Astrocyte (in vitro differentiated cells and primary cell): ENCODE measurements around the gene C9orf50. TPM values are rescaled to one million over a fixed set of nuclear protein-coding genes. Genes with fewer than 3 reads are reported as not detected.

Experiments
- DNase-seq: peaks from one replicate; pipeline ENCODE4 v3.0.0-alpha.2; 2010; ENCODE audit warnings: low read depth
- FAIRE-seq: peaks from 2 replicates; lab custom pipeline; 2011; peaks lifted over from hg19 to GRCh38; lab: Jason Lieb, UNC
- H2AFZ ChIP-seq: 2 replicates; pipeline ENCODE4 v1.6.0; 2012; ENCODE audit warnings: low read depth, low read length, inconsistent platforms
- H3K27ac ChIP-seq: 2 replicates; pipeline ENCODE4 v1.5.1; 2011; ENCODE audit warnings: low read depth, low read length, inconsistent platforms
- H3K27me3 ChIP-seq: 2 replicates; pipeline ENCODE4 v1.6.0; 2011; ENCODE audit warnings: low read length, inconsistent platforms; ENCODE audit not compliant: insufficient read depth
- H3K36me3 ChIP-seq: 2 replicates; pipeline ENCODE4 v1.5.1; 2011; ENCODE audit warnings: low read length, inconsistent platforms; ENCODE audit not compliant: insufficient read depth
- H3K4me1 ChIP-seq: 2 replicates; pipeline ENCODE4 v1.5.1; 2011; ENCODE audit warnings: low read length, inconsistent platforms; ENCODE audit not compliant: insufficient read depth
- H3K4me2 ChIP-seq: 2 replicates; pipeline ENCODE4 v1.6.0; 2012; ENCODE audit warnings: low read length, inconsistent platforms
- H3K4me3 ChIP-seq: 2 replicates; pipeline ENCODE4 v1.5.1; 2011; ENCODE audit warnings: low read depth, mild to moderate bottlenecking, low read length, inconsistent platforms; ENCODE audit not compliant: insufficient read depth
- H3K79me2 ChIP-seq: 2 replicates; pipeline ENCODE4 v1.6.0; 2012; ENCODE audit warnings: mild to moderate bottlenecking, low read length, inconsistent platforms; ENCODE audit not compliant: insufficient read depth
- H3K9ac ChIP-seq: 2 replicates; pipeline ENCODE4 v1.6.0; 2012; ENCODE audit warnings: mild to moderate bottlenecking, low read length, inconsistent platforms
- H3K9me3 ChIP-seq: 2 replicates; pipeline ENCODE4 v1.5.1; 2012; ENCODE audit warnings: low read depth, mild to moderate bottlenecking, low read length, inconsistent platforms; ENCODE audit not compliant: insufficient read depth
- H4K20me1 ChIP-seq: 2 replicates; pipeline ENCODE4 v1.6.0; 2012; ENCODE audit warnings: low read length, inconsistent platforms; ENCODE audit not compliant: insufficient read depth
- H3K27ac Mint-ChIP-seq: one replicate; pipeline ENCODE4 v1.8.0; 2021; ENCODE audit warnings: mild to moderate bottlenecking, mixed read lengths; ENCODE audit not compliant: unreplicated experiment
- H3K27me3 Mint-ChIP-seq: one replicate; pipeline ENCODE4 v1.8.0; 2021; ENCODE audit warnings: low read depth, mixed read lengths; ENCODE audit not compliant: unreplicated experiment
- H3K36me3 Mint-ChIP-seq: one replicate; pipeline ENCODE4 v1.8.0; 2021; ENCODE audit warnings: low read depth, mixed read lengths; ENCODE audit not compliant: unreplicated experiment
- H3K4me1 Mint-ChIP-seq: one replicate; pipeline ENCODE4 v1.8.0; 2021; ENCODE audit warnings: low read depth, mixed read lengths; ENCODE audit not compliant: unreplicated experiment
- H3K4me3 Mint-ChIP-seq: one replicate; pipeline ENCODE4 v1.8.0; 2021; ENCODE audit warnings: mild to moderate bottlenecking, moderate library complexity, mixed read lengths; ENCODE audit not compliant: unreplicated experiment
- H3K9me3 Mint-ChIP-seq: one replicate; pipeline ENCODE4 v1.8.0; 2021; ENCODE audit warnings: mild to moderate bottlenecking, mixed read lengths; ENCODE audit not compliant: unreplicated experiment
- CTCF ChIP-seq: IDR thresholded peaks from 2 replicates; pipeline ENCODE4 v1.5.1; 2011; ENCODE audit warnings: low read depth, mild to moderate bottlenecking, inconsistent platforms, low read length, moderate library complexity; ENCODE audit not compliant: insufficient read depth
- EZH2 ChIP-seq: IDR thresholded peaks from 2 replicates; pipeline ENCODE4 v1.6.1; 2012; ENCODE audit warnings: mild to moderate bottlenecking, low read length, inconsistent platforms; ENCODE audit not compliant: insufficient read depth
- total RNA-seq: library from RNA; stranded (reverse); gene quantifications from 2 replicates; pipeline ENCODE4 v1.2.1, GENCODE V29; 2021

The C9orf50 gene
- total RNA-seq, 1 donor from 2014 or later = 0.41 TPM

- H3K4me3 Mint-ChIP-seq = peak overlapping the region; percentile 60
- H3K79me2 ChIP-seq = no peaks in the 10 kb centered on the region
- no peaks in the 10 kb centered on the region for H3K9me3 ChIP-seq
- peaks cover 18% of the 10 kb centered on the region for H3K4me1 ChIP-seq
- H3K27ac Mint-ChIP-seq = peak overlapping the region; percentile 88
- H4K20me1 ChIP-seq = no peaks in the 10 kb centered on the region
- H3K4me2 ChIP-seq = peak overlapping the region; percentile 89
- H3K36me3 Mint-ChIP-seq = no peaks in the 10 kb centered on the region
- H3K4me1 Mint-ChIP-seq = peaks cover 12% of the 10 kb centered on the region
- peak overlapping the region; percentile 81 for H3K9ac ChIP-seq
- no peaks in the 10 kb centered on the region for H3K27me3 ChIP-seq
- H2AFZ ChIP-seq = peak overlapping the region; percentile 85
- peak overlapping the region; percentile 22 for H3K27ac ChIP-seq
- H3K9me3 Mint-ChIP-seq = no peaks in the 10 kb centered on the region
- no peak for FAIRE-seq
- H3K27me3 Mint-ChIP-seq = peaks cover 9% of the 10 kb centered on the region
- H3K36me3 ChIP-seq = no peaks in the 10 kb centered on the region
- DNase-seq = peak; percentile 52
- TF ChIP-seq CTCF = no peak
- no peak for TF ChIP-seq EZH2
- H3K4me3 ChIP-seq = peak overlapping the region; percentile 56
Measured at GRCh38 chr9:129597355-129598088, 23.4 kb downstream of the C9orf50 start.

- peak overlapping the region; percentile 69 for H3K4me3 Mint-ChIP-seq
- H2AFZ ChIP-seq = peak overlapping the region; percentile 72
- DNase-seq = peak; percentile 72
Measured at GRCh38 chr9:129596541-129597331, 24.2 kb downstream of the C9orf50 start.

More at GRCh38 chr9:129596541-129597331, 24.2 kb downstream of the C9orf50 start:
- Histone ChIP-seq H3K4me1 (peaks cover 18% of the 10 kb centered on the region), H3K9me3 (no peaks in the 10 kb centered on the region), H4K20me1 (no peaks in the 10 kb centered on the region), H3K9ac (peak overlapping the region; percentile 81), H3K36me3 (no peaks in the 10 kb centered on the region), H3K4me2 (peak overlapping the region; percentile 89), H3K27ac (peak overlapping the region; percentile 22), H3K4me3 (peak overlapping the region; percentile 54), H3K79me2 (no peaks in the 10 kb centered on the region), H3K27me3 (no peaks in the 10 kb centered on the region)
- H3K4me1 Mint-ChIP-seq = peaks cover 17% of the 10 kb centered on the region
- no peaks in the 10 kb centered on the region for H3K9me3 Mint-ChIP-seq
- FAIRE-seq = no peak
- TF ChIP-seq CTCF (no peak), EZH2 (no peak)
- H3K27ac Mint-ChIP-seq = peak overlapping the region; percentile 87
- no peaks in the 10 kb centered on the region for H3K36me3 Mint-ChIP-seq
- peaks cover 9% of the 10 kb centered on the region for H3K27me3 Mint-ChIP-seq
